DND-41 (cell line): ENCODE measurements around the gene PRR29.
A peak's percentile ranks its signal among the peaks of the same experiment; 100 is the strongest.

Experiments used
- ATAC-seq: fragments of 200-7000 bp; cut with Tn5 transposase; 3 replicates; pipeline ENCODE4 v1.9.1; 2021; ENCODE audit warnings: low read depth; ENCODE audit not compliant: insufficient read depth
- DNase-seq: peaks from one replicate; pipeline ENCODE4 v3.0.0-alpha.2; 2020
- H2AFZ ChIP-seq: 2 replicates; pipeline ENCODE4 v1.6.0; 2012; ENCODE audit warnings: low read depth, low read length
- H3K27ac ChIP-seq: 2 replicates; pipeline ENCODE4 v1.5.1; 2012; ENCODE audit warnings: low read length, inconsistent platforms
- H3K27me3 ChIP-seq: fragments of 200-600 bp; sonication (generic); 2 replicates; pipeline ENCODE4 v1.6.0; 2012; ENCODE audit warnings: low read length, mild to moderate bottlenecking, inconsistent platforms; ENCODE audit not compliant: insufficient read depth, poor library complexity
- H3K36me3 ChIP-seq: 2 replicates; pipeline ENCODE4 v1.5.1; 2012; ENCODE audit warnings: low read length, inconsistent platforms; ENCODE audit not compliant: insufficient read depth
- H3K4me1 ChIP-seq: 2 replicates; pipeline ENCODE4 v1.5.1; 2012; ENCODE audit warnings: mild to moderate bottlenecking, low read length; ENCODE audit not compliant: insufficient read depth
- H3K4me2 ChIP-seq: 2 replicates; pipeline ENCODE4 v1.6.0; 2012; ENCODE audit warnings: mild to moderate bottlenecking, moderate library complexity, low read length, inconsistent platforms; ENCODE audit not compliant: insufficient read depth
- H3K4me3 ChIP-seq, 2 experiments: fragments of 200-600 bp in 1 of 2; shearing (Covaris generic) in 1 of 2; 2 replicates each; pipeline ENCODE4 v1.5.1; 2012 to 2016; ENCODE audit warnings: inconsistent platforms in 2 of 2, low read length in 2 of 2, mild to moderate bottlenecking in 2 of 2, low read depth in 1 of 2, moderate library complexity in 1 of 2
- H3K79me2 ChIP-seq: 2 replicates; pipeline ENCODE4 v1.6.0; 2012; ENCODE audit warnings: low read length, inconsistent platforms; ENCODE audit not compliant: insufficient read depth
- H3K9ac ChIP-seq: 2 replicates; pipeline ENCODE4 v1.6.0; 2012; ENCODE audit warnings: low read depth, mild to moderate bottlenecking, inconsistent platforms, low read length, moderate library complexity
- H3K9me3 ChIP-seq: 2 replicates; pipeline ENCODE4 v1.5.1; 2012; ENCODE audit warnings: low read length, moderate library complexity, mild to moderate bottlenecking, inconsistent platforms; ENCODE audit not compliant: insufficient read depth, severe bottlenecking
- H4K20me1 ChIP-seq: 2 replicates; pipeline ENCODE4 v1.6.0; 2012; ENCODE audit warnings: low read length; ENCODE audit not compliant: insufficient read depth
- EZH2 ChIP-seq: IDR thresholded peaks from 3 replicates; pipeline ENCODE4 v1.6.1; 2012; ENCODE audit warnings: borderline replicate concordance, low read depth, mild to moderate bottlenecking, moderate library complexity, low read length, inconsistent platforms; ENCODE audit not compliant: severe bottlenecking
- TF ChIP-seq, protein P1 (sequence below): IDR thresholded peaks from 2 replicates; pipeline ENCODE4 v1.5.1; 2012; ENCODE audit warnings: borderline replicate concordance, low read length, moderate library complexity, mild to moderate bottlenecking; ENCODE audit not compliant: poor library complexity, severe bottlenecking; ENCODE audit errors: extremely low read depth

PRR29 gene

GRCh38 chr17:63960430-63960829 lies 37.7 kb upstream of the PRR29 start:
- no peaks in the 10 kb centered on the region for H3K9me3 ChIP-seq
- no peak overlapping the region for H3K9ac ChIP-seq
- H3K36me3 ChIP-seq, result no peaks in the 10 kb centered on the region
- H3K27ac ChIP-seq, result no peak overlapping the region
- no peaks in the 10 kb centered on the region for H3K79me2 ChIP-seq
- no peak overlapping the region for H2AFZ ChIP-seq
- ATAC-seq, result no peak
- 0 out of 2 replicates have a peak, but pooled peaks cover under 1% of the 10 kb centered on the region for H3K4me1 ChIP-seq
- H4K20me1 ChIP-seq, result 0 out of 2 replicates have a peak, but pooled peaks cover 3% of the 10 kb centered on the region
- DNase-seq, result no peak
- TF ChIP-seq EZH2, result no peak
- TF ChIP-seq, protein P1, sequence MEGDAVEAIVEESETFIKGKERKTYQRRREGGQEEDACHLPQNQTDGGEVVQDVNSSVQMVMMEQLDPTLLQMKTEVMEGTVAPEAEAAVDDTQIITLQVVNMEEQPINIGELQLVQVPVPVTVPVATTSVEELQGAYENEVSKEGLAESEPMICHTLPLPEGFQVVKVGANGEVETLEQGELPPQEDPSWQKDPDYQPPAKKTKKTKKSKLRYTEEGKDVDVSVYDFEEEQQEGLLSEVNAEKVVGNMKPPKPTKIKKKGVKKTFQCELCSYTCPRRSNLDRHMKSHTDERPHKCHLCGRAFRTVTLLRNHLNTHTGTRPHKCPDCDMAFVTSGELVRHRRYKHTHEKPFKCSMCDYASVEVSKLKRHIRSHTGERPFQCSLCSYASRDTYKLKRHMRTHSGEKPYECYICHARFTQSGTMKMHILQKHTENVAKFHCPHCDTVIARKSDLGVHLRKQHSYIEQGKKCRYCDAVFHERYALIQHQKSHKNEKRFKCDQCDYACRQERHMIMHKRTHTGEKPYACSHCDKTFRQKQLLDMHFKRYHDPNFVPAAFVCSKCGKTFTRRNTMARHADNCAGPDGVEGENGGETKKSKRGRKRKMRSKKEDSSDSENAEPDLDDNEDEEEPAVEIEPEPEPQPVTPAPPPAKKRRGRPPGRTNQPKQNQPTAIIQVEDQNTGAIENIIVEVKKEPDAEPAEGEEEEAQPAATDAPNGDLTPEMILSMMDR, result no peak
- H3K4me3 ChIP-seq, result no peak overlapping the region
- no peaks in the 10 kb centered on the region for H3K27me3 ChIP-seq
- H3K4me2 ChIP-seq, result no peak overlapping the region

GRCh38 chr17:63961355-63962212 lies 36.6 kb upstream of the PRR29 start:
- DNase-seq (peak; percentile 47), ATAC-seq (peak; percentile 58)
- Histone ChIP-seq H3K27ac (no peak overlapping the region), H3K36me3 (no peaks in the 10 kb centered on the region), H3K27me3 (no peaks in the 10 kb centered on the region), H3K79me2 (no peaks in the 10 kb centered on the region), H3K4me1 (no peaks in the 10 kb centered on the region), H2AFZ (no peak overlapping the region), H3K4me3 (no peak overlapping the region), H3K4me2 (no peak overlapping the region), H4K20me1 (0 out of 2 replicates have a peak, but pooled peaks cover 3% of the 10 kb centered on the region), H3K9ac (no peak overlapping the region), H3K9me3 (no peaks in the 10 kb centered on the region)
- no peak for TF ChIP-seq EZH2
- TF ChIP-seq, protein P1, result no peak

DNA sequence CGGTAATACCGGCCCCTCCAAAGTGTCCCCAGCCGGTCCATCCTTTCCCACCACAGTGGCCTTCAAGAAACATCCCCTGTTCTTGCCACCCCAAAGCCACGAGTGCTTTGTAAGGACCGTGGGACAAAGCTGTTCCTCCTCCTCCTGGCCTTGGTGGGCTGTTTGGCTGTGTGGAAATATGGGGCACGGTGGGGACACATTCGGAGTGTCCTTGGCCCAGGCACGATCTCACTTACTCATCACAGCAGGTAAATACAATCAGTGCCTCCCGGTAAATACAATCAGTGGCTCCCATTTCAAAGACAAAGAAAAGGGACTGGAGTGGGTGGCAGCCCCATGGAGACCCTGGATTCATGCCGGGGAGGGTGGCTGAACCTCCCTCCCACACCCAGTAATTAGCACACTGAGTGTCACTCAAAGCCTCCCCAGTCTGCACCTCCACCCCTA lies 35.8 kb upstream of the PRR29 start:
- Histone ChIP-seq H3K9ac (no peak overlapping the region), H3K4me1 (no peaks in the 10 kb centered on the region), H3K4me3 (no peak overlapping the region), H2AFZ (no peak overlapping the region), H3K36me3 (no peaks in the 10 kb centered on the region), H3K27me3 (no peaks in the 10 kb centered on the region), H4K20me1 (0 out of 2 replicates have a peak, but pooled peaks cover 3% of the 10 kb centered on the region), H3K9me3 (no peaks in the 10 kb centered on the region), H3K4me2 (no peak overlapping the region), H3K79me2 (no peaks in the 10 kb centered on the region), H3K27ac (no peak overlapping the region)
- TF ChIP-seq, protein P1, result no peak
- no peak for TF ChIP-seq EZH2
- ATAC-seq, result no peak
- DNase-seq, result no peak
